ENCODE data around the gene SHC3. TPM values are rescaled to one million over a fixed set of nuclear protein-coding genes. Genes with fewer than 3 reads are reported as not detected.

SHC3 gene
- total RNA-seq, 1 donor from 2014 or later: 0.85 TPM

DNA sequence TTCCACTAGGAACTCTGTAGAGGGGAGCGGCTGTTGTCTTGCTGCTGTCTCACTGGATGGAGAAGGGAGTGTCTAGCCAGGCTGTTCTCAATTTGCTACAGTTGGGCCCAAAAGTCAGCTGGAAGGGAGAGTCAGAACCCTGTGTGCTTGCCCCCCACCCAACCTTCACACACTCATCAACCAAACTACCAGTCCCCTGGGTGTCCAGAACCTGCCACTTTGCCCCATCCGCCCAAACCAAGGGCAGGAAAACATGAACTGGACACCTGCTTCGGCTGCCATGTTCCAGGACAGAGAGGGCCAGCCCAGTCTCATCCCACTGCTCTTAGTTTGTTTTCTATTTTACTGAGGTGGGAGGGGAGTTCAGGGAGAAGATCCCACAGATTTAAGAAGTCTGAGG is 105.2 kb downstream of the SHC3 start:
- TF ChIP-seq, protein P1, sequence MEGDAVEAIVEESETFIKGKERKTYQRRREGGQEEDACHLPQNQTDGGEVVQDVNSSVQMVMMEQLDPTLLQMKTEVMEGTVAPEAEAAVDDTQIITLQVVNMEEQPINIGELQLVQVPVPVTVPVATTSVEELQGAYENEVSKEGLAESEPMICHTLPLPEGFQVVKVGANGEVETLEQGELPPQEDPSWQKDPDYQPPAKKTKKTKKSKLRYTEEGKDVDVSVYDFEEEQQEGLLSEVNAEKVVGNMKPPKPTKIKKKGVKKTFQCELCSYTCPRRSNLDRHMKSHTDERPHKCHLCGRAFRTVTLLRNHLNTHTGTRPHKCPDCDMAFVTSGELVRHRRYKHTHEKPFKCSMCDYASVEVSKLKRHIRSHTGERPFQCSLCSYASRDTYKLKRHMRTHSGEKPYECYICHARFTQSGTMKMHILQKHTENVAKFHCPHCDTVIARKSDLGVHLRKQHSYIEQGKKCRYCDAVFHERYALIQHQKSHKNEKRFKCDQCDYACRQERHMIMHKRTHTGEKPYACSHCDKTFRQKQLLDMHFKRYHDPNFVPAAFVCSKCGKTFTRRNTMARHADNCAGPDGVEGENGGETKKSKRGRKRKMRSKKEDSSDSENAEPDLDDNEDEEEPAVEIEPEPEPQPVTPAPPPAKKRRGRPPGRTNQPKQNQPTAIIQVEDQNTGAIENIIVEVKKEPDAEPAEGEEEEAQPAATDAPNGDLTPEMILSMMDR (IDR thresholded peaks at IDR 0.05): no peak

DNA sequence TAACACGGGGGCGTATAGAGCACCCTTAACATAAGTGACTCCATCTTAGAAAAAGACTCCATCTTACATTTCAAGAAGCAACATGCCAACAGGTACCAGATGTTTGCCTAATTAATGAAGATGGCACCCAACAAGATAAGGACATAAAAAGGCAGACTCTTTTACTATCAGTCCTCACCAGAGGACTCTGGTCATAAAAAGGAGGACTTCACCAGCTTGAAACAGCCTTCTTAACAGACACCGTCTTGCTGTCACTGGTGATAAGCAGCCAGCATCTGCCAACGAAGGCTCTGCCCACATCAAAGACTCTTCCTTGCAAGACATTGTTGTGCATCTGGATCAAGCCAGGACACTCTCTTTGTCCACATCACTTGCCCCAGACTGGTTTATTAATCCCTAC is 107.0 kb downstream of the SHC3 start:
- no peaks in the 10 kb centered on the region for H3K27me3 ChIP-seq
- no peaks in the 10 kb centered on the region for H3K9me3 ChIP-seq
- no peaks in the 10 kb centered on the region for H3K36me3 ChIP-seq
- H3K27ac ChIP-seq: no peak overlapping the region
- DNase-seq (ENCODE audit: low spot score in 2 of 2): no peak
- intact Hi-C loops (cut with DNase I): no loop called here
- H3K4me3 ChIP-seq: no peak overlapping the region
- TF ChIP-seq, protein P1 (IDR thresholded peaks at IDR 0.05): no peak
- H3K4me1 ChIP-seq: no peaks in the 10 kb centered on the region

More for the DNA sequence above, 105.2 kb downstream of the SHC3 start:
- no peaks in the 10 kb centered on the region for H3K36me3 ChIP-seq
- no peaks in the 10 kb centered on the region for H3K27me3 ChIP-seq
- no peaks in the 10 kb centered on the region for H3K4me1 ChIP-seq
- no peak overlapping the region for H3K27ac ChIP-seq
- intact Hi-C loops (cut with DNase I): no loop called here
- H3K9me3 ChIP-seq: no peaks in the 10 kb centered on the region
- H3K4me3 ChIP-seq: no peak overlapping the region
- DNase-seq (ENCODE audit: low spot score in 2 of 2): no peak

DNA sequence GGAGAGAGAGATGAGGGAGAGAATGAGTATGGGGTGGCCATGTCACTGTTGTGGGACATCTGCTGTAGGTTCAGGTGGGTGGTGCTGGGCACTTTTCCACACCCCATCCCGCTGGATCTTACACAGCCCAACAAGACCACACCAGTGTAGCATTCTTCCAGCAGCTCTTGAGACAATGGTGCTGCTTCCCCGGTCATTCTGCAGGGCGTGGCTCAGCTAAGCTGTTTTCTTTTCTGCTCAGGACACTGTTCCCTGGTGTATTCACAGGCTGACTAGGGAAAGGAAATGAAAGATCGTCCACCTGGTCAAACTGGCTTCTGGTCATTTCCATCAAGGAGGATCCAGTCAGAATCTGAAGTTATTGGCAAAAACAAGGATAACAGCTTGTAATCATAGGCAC is 111.8 kb downstream of the SHC3 start:
- no peaks in the 10 kb centered on the region for H3K4me1 ChIP-seq
- TF ChIP-seq, protein P1 (IDR thresholded peaks at IDR 0.05): no peak
- H3K4me3 ChIP-seq: no peak overlapping the region
- H3K27ac ChIP-seq: no peak overlapping the region
- H3K9me3 ChIP-seq: no peaks in the 10 kb centered on the region
- no peaks in the 10 kb centered on the region for H3K36me3 ChIP-seq
- no peak for DNase-seq (ENCODE audit: low spot score in 2 of 2)
- no peaks in the 10 kb centered on the region for H3K27me3 ChIP-seq
- intact Hi-C loops (cut with DNase I): no loop called here

DNA sequence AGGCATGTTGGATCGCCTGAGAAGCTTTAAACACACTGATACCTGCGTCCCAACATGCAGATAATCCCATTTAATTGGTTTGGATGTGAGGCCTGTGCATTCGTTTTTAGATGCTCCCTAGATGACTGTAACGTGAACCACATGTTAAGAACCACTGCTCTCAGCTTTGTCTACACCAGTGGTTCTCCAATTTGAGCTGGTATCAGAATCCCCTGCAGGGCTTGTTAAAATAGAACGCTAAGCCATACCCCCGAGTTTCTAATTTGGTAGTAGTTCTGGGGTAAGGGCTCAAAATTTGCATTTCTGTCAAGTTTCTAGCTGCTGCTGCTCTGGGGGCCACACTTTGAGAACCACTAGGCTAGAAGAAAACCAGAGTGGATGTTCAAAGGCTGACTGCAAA is 112.7 kb downstream of the SHC3 start:
- no peak for DNase-seq (ENCODE audit: low spot score in 2 of 2)
- Histone ChIP-seq H3K4me3 (no peak overlapping the region), H3K4me1 (no peaks in the 10 kb centered on the region), H3K36me3 (no peaks in the 10 kb centered on the region), H3K27ac (no peak overlapping the region), H3K9me3 (no peaks in the 10 kb centered on the region), H3K27me3 (no peaks in the 10 kb centered on the region)
- intact Hi-C loops (cut with DNase I): no loop called here
- TF ChIP-seq, protein P1 (IDR thresholded peaks at IDR 0.05): no peak

DNA sequence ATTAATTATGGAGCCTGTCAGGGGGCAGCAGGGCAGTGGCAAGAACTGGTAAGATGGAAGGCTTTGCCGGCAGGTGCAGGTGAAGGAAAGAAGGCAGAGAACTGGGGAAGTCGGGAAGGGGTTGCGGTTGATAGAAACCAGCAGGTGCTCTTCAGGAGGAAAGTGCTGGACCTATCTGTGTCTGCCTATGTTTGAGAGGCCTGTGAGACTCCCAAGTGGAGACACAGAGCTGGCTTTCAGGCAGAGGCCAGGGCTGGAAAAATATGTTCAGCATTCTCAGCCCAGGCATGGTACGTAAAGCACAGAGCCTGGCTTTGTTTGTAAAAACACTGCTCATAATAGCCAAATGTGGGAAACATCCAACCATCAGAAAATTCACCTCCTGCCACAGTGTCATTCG is 117.8 kb downstream of the SHC3 start:
- TF ChIP-seq, protein P1 (IDR thresholded peaks at IDR 0.05): no peak
- intact Hi-C loops (cut with DNase I): no loop called here
- no peaks in the 10 kb centered on the region for H3K27me3 ChIP-seq
- no peak for DNase-seq (ENCODE audit: low spot score in 2 of 2)
- no peak overlapping the region for H3K27ac ChIP-seq
- H3K9me3 ChIP-seq: no peaks in the 10 kb centered on the region
- H3K36me3 ChIP-seq: no peaks in the 10 kb centered on the region
- H3K4me3 ChIP-seq: no peak overlapping the region
- no peaks in the 10 kb centered on the region for H3K4me1 ChIP-seq

DNA sequence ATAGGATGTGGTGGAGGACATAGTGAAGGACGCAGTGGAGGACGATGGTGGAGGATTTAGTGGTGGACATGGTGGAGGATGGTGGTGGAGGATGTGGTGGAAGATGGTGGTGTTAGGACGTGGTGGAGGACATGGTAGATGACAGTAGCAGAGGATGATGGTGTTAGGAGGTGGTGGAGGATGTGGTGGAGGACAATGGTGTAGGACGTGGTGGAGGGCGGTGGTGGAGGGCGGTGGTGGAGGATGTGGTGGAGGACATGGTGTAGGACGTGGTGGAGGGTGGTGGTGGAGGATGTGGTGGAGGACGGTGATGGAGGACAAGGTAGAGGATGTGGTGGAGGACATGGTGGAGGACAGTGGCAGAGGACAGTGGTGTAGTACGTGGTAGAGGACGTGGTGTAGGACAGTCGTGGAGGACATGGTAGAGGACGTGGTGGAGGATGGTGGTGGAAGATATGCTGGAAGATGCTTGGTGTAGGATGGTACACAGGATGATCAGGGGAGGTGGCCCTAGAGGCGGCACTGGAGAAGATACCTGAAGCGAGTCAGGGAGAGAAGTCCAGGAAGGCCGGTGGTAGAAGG is 118.6 kb downstream of the SHC3 start:
- H3K27ac ChIP-seq: no peak overlapping the region
- no peaks in the 10 kb centered on the region for H3K36me3 ChIP-seq
- intact Hi-C loops (cut with DNase I): no loop called here
- H3K4me3 ChIP-seq: no peak overlapping the region
- H3K9me3 ChIP-seq: no peaks in the 10 kb centered on the region
- TF ChIP-seq, protein P1 (IDR thresholded peaks at IDR 0.05): no peak
- no peaks in the 10 kb centered on the region for H3K27me3 ChIP-seq
- DNase-seq (ENCODE audit: low spot score in 2 of 2): no peak
- no peaks in the 10 kb centered on the region for H3K4me1 ChIP-seq

Measured in ascending aorta (tissue), 2 donors.